ENCODE data around the gene PAK5. TPM values are rescaled to one million over a fixed set of nuclear protein-coding genes. Genes with fewer than 3 reads are reported as not detected.

PAK5 gene
- total RNA-seq, 1 donor from 2014 or later, result 0.16 TPM

- H3K4me2 ChIP-seq (ENCODE audit: low read length), result no peak overlapping the region
- FAIRE-seq (no peak), DNase-seq (ENCODE audit: low read depth) (no peak)
- H4K20me1 ChIP-seq (ENCODE audit: insufficient read depth, low read length), result no peaks in the 10 kb centered on the region
- H3K27ac Mint-ChIP-seq (ENCODE audit: unreplicated experiment), result no peak overlapping the region
- no peak for TF ChIP-seq EZH2 (IDR thresholded peaks at IDR 0.05; ENCODE audit: insufficient read depth, low read length)
- TF ChIP-seq CTCF (IDR thresholded peaks at IDR 0.05; ENCODE audit: insufficient read depth, low read depth, low read length), result no peak
- no peak overlapping the region for H3K4me3 ChIP-seq (ENCODE audit: insufficient read depth, low read depth, low read length)
- no peaks in the 10 kb centered on the region for H3K27me3 ChIP-seq (ENCODE audit: insufficient read depth, low read length)
- no peaks in the 10 kb centered on the region for H3K27me3 Mint-ChIP-seq (ENCODE audit: low read depth, unreplicated experiment)
- H3K27ac ChIP-seq (ENCODE audit: low read depth, low read length), result no peak overlapping the region
- no peak overlapping the region for H2AFZ ChIP-seq (ENCODE audit: low read depth, low read length)
- H3K9me3 Mint-ChIP-seq (ENCODE audit: unreplicated experiment), result no peaks in the 10 kb centered on the region
- H3K9ac ChIP-seq (ENCODE audit: low read length), result no peak overlapping the region
- H3K36me3 ChIP-seq (ENCODE audit: insufficient read depth, low read length), result no peaks in the 10 kb centered on the region
- H3K79me2 ChIP-seq (ENCODE audit: insufficient read depth, low read length), result no peaks in the 10 kb centered on the region
- H3K4me3 Mint-ChIP-seq (ENCODE audit: unreplicated experiment), result no peak overlapping the region
- H3K9me3 ChIP-seq (ENCODE audit: insufficient read depth, low read depth, low read length), result no peaks in the 10 kb centered on the region
- peaks cover 22% of the 10 kb centered on the region for H3K4me1 Mint-ChIP-seq (ENCODE audit: low read depth, unreplicated experiment)
- no peaks in the 10 kb centered on the region for H3K4me1 ChIP-seq (ENCODE audit: insufficient read depth, low read length)
- H3K36me3 Mint-ChIP-seq (ENCODE audit: low read depth, unreplicated experiment), result no peaks in the 10 kb centered on the region
Measured at GRCh38 chr20:9699181-9699580, 139.7 kb downstream of the PAK5 start.

GRCh38 chr20:9689041-9689440, 149.8 kb downstream of the PAK5 start:
- no peaks in the 10 kb centered on the region for H3K9me3 ChIP-seq (ENCODE audit: insufficient read depth, low read depth, low read length)
- H3K9ac ChIP-seq (ENCODE audit: low read length), result no peak overlapping the region
- H3K27me3 ChIP-seq (ENCODE audit: insufficient read depth, low read length), result no peaks in the 10 kb centered on the region
- Mint-ChIP-seq H3K27me3 (ENCODE audit: low read depth, unreplicated experiment) (peaks cover 3% of the 10 kb centered on the region), H3K9me3 (ENCODE audit: unreplicated experiment) (no peaks in the 10 kb centered on the region), H3K36me3 (ENCODE audit: low read depth, unreplicated experiment) (no peaks in the 10 kb centered on the region), H3K4me3 (ENCODE audit: unreplicated experiment) (no peak overlapping the region), H3K27ac (ENCODE audit: unreplicated experiment) (no peak overlapping the region), H3K4me1 (ENCODE audit: low read depth, unreplicated experiment) (peaks cover 3% of the 10 kb centered on the region)
- no peaks in the 10 kb centered on the region for H3K36me3 ChIP-seq (ENCODE audit: insufficient read depth, low read length)
- H4K20me1 ChIP-seq (ENCODE audit: insufficient read depth, low read length), result no peaks in the 10 kb centered on the region
- FAIRE-seq, result no peak
- H2AFZ ChIP-seq (ENCODE audit: low read depth, low read length), result no peak overlapping the region
- no peak for DNase-seq (ENCODE audit: low read depth)
- H3K4me1 ChIP-seq (ENCODE audit: insufficient read depth, low read length), result no peaks in the 10 kb centered on the region
- H3K27ac ChIP-seq (ENCODE audit: low read depth, low read length), result no peak overlapping the region
- H3K79me2 ChIP-seq (ENCODE audit: insufficient read depth, low read length), result no peaks in the 10 kb centered on the region
- no peak overlapping the region for H3K4me2 ChIP-seq (ENCODE audit: low read length)
- no peak overlapping the region for H3K4me3 ChIP-seq (ENCODE audit: insufficient read depth, low read depth, low read length)
- TF ChIP-seq EZH2 (IDR thresholded peaks at IDR 0.05; ENCODE audit: insufficient read depth, low read length), result no peak
- TF ChIP-seq CTCF (IDR thresholded peaks at IDR 0.05; ENCODE audit: insufficient read depth, low read depth, low read length), result no peak

GRCh38 chr20:9686866-9687265, 152.0 kb downstream of the PAK5 start:
- Mint-ChIP-seq H3K4me1 (ENCODE audit: low read depth, unreplicated experiment) (peaks cover 3% of the 10 kb centered on the region), H3K9me3 (ENCODE audit: unreplicated experiment) (no peaks in the 10 kb centered on the region), H3K4me3 (ENCODE audit: unreplicated experiment) (no peak overlapping the region), H3K27me3 (ENCODE audit: low read depth, unreplicated experiment) (peaks cover 3% of the 10 kb centered on the region), H3K27ac (ENCODE audit: unreplicated experiment) (no peak overlapping the region), H3K36me3 (ENCODE audit: low read depth, unreplicated experiment) (no peaks in the 10 kb centered on the region)
- no peaks in the 10 kb centered on the region for H3K9me3 ChIP-seq (ENCODE audit: insufficient read depth, low read depth, low read length)
- H3K4me1 ChIP-seq (ENCODE audit: insufficient read depth, low read length), result no peaks in the 10 kb centered on the region
- no peaks in the 10 kb centered on the region for H4K20me1 ChIP-seq (ENCODE audit: insufficient read depth, low read length)
- no peak for TF ChIP-seq CTCF (IDR thresholded peaks at IDR 0.05; ENCODE audit: insufficient read depth, low read depth, low read length)
- TF ChIP-seq EZH2 (IDR thresholded peaks at IDR 0.05; ENCODE audit: insufficient read depth, low read length), result no peak
- H3K4me3 ChIP-seq (ENCODE audit: insufficient read depth, low read depth, low read length), result no peak overlapping the region
- no peak overlapping the region for H3K27ac ChIP-seq (ENCODE audit: low read depth, low read length)
- no peak overlapping the region for H3K9ac ChIP-seq (ENCODE audit: low read length)
- H2AFZ ChIP-seq (ENCODE audit: low read depth, low read length), result no peak overlapping the region
- H3K36me3 ChIP-seq (ENCODE audit: insufficient read depth, low read length), result no peaks in the 10 kb centered on the region
- no peaks in the 10 kb centered on the region for H3K79me2 ChIP-seq (ENCODE audit: insufficient read depth, low read length)
- no peak overlapping the region for H3K4me2 ChIP-seq (ENCODE audit: low read length)
- H3K27me3 ChIP-seq (ENCODE audit: insufficient read depth, low read length), result no peaks in the 10 kb centered on the region
- DNase-seq (ENCODE audit: low read depth), result no peak
- no peak for FAIRE-seq
